ENCODE data around the gene SPATA13. TPM values are rescaled to one million over a fixed set of nuclear protein-coding genes. Genes with fewer than 3 reads are reported as not detected.
A peak's percentile ranks its signal among the peaks of the same experiment; 100 is the strongest.

SPATA13 gene
- total RNA-seq, 1 experiment from 2014 or later: 14.1 TPM

DNA sequence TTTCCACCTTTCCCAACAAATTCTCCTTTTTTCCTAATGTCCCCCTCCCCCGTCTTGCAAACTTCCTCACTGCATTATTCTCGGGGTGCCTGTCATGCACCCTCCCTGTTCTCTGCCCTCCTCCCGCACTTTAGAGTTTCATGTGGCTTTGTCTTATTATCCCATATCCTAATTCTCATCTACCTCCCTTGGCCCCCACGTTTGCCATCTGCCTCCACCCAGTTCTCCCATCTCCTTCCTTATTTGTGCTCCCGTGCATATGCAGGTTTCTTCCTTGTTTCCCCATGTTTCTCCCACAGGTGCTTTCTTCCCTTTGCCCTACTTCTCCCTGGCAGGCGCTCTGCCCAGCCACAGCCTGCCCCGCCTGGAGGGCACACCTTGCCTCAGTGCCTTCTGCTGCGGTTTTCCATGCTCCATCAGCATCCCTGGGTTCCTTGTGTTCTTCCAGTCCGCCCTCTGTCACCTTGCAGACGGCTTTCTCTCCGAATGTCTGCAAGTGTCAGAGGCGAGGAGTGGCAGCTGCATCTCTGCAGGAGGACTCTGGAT, 1.5 kb downstream of the SPATA13 start:
- H4K91ac ChIP-seq (ENCODE audit: insufficient read length, low read depth, low read length): no peak overlapping the region
- no peak overlapping the region for H4K8ac ChIP-seq (replicated peaks; ENCODE audit: insufficient read length, low read depth, low read length)
- no peaks in the 10 kb centered on the region for H3K27me3 ChIP-seq (ENCODE audit: insufficient read depth, low read length)
- no peak overlapping the region for H2AFZ ChIP-seq (ENCODE audit: low read length)
- H3K23ac ChIP-seq (ENCODE audit: insufficient read length, low read depth, low read length): no peak overlapping the region
- H3K56ac ChIP-seq (ENCODE audit: insufficient read length, low read depth, low read length): no peak overlapping the region
- H3K14ac ChIP-seq (ENCODE audit: insufficient read depth, low read length): no peak overlapping the region; the same call in 1 of the 2 replicates
- no peak overlapping the region for H2BK120ac ChIP-seq (ENCODE audit: low read depth, low read length, poor library complexity, severe bottlenecking)
- 100% methylated on average over 1 of the region's 12 CpGs for WGBS (ENCODE audit: extremely low coverage, insufficient read length, low lambda C conversion rate)
- peaks cover 10 to 11% (median 11%) of the 10 kb centered on the region in 3 experiments; a peak in 6 of 7 replicates for H3K36me3 Mint-ChIP-seq (ENCODE audit: insufficient read depth in 1 of 3, low read depth in 3 of 3)
- H4K20me1 ChIP-seq (ENCODE audit: control insufficient read depth, insufficient read depth, insufficient read length): peaks cover 3% of the 10 kb centered on the region
- H3K4me3 Mint-ChIP-seq: peak overlapping the region; percentile 83
- no peak overlapping the region for H3K27ac Mint-ChIP-seq
- H2AK5ac ChIP-seq (ENCODE audit: insufficient read length, low read length): no peak overlapping the region
- no peaks in the 10 kb centered on the region for H3K9me3 Mint-ChIP-seq
- H3K23me2 ChIP-seq (ENCODE audit: insufficient read length, low read depth, low read length, poor library complexity, severe bottlenecking): peaks cover 12% of the 10 kb centered on the region
- H2BK5ac ChIP-seq (ENCODE audit: insufficient read length, low read length): no peak overlapping the region
- no peak overlapping the region for H2BK12ac ChIP-seq (ENCODE audit: insufficient read length, low read depth, low read length)
- peaks cover 5% of the 10 kb centered on the region for H3K79me1 ChIP-seq (ENCODE audit: insufficient read depth, low read depth, low read length, poor library complexity, severe bottlenecking)
- H3K9ac ChIP-seq (ENCODE audit: extremely low read depth, insufficient read length, low read length): peak overlapping the region; percentile 31
- peaks cover 5% of the 10 kb centered on the region; the same call in 1 of the 2 replicates for H3K4me1 ChIP-seq (ENCODE audit: insufficient read depth, low read length)
- no peak overlapping the region for H3K27ac ChIP-seq (ENCODE audit: insufficient read length, low read depth, low read length)
- H4K5ac ChIP-seq (ENCODE audit: insufficient read length, low read depth, low read length): no peak overlapping the region
- H3K4me2 ChIP-seq (ENCODE audit: insufficient read depth, insufficient read length, low read length): peak overlapping the region; percentile 97
- H2BK15ac ChIP-seq (ENCODE audit: low read depth, low read length): no peak overlapping the region
- no peaks in the 10 kb centered on the region for H3K9me3 ChIP-seq (ENCODE audit: control insufficient read depth, low read depth, low read length)
- DNase-seq: no peak
- TF ChIP-seq, protein P1, sequence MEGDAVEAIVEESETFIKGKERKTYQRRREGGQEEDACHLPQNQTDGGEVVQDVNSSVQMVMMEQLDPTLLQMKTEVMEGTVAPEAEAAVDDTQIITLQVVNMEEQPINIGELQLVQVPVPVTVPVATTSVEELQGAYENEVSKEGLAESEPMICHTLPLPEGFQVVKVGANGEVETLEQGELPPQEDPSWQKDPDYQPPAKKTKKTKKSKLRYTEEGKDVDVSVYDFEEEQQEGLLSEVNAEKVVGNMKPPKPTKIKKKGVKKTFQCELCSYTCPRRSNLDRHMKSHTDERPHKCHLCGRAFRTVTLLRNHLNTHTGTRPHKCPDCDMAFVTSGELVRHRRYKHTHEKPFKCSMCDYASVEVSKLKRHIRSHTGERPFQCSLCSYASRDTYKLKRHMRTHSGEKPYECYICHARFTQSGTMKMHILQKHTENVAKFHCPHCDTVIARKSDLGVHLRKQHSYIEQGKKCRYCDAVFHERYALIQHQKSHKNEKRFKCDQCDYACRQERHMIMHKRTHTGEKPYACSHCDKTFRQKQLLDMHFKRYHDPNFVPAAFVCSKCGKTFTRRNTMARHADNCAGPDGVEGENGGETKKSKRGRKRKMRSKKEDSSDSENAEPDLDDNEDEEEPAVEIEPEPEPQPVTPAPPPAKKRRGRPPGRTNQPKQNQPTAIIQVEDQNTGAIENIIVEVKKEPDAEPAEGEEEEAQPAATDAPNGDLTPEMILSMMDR (conservative IDR thresholded peaks at IDR 0.05): no peak
- H3K27me3 Mint-ChIP-seq (ENCODE audit: low read depth): peaks cover 12% of the 10 kb centered on the region
- H3K79me2 ChIP-seq (ENCODE audit: insufficient read depth, low read length): peaks cover 23% of the 10 kb centered on the region; the same call in 1 of the 2 replicates
- H3T11ph ChIP-seq (ENCODE audit: low read length): no peak overlapping the region
- peaks cover 37 to 40% of the 10 kb centered on the region in 2 experiments for H3K4me1 Mint-ChIP-seq
- no peak overlapping the region for H3K18ac ChIP-seq (ENCODE audit: insufficient read length, low read depth, low read length)
- no peak overlapping the region for H2BK20ac ChIP-seq (ENCODE audit: low read depth, low read length, poor library complexity, severe bottlenecking)
- no peak overlapping the region for H3K4ac ChIP-seq (ENCODE audit: low read depth, low read length)

Data from H9 (cell line).